Islet of Langerhans (tissue), 1 donor: ENCODE data around the gene AGRN.
"Not testable (repeated sequence)": the region's sequence is repeated elsewhere in the genome, so short reads cannot be mapped to it uniquely, and the experiment has no call there.

Source experiments
- FAIRE-seq: peaks from one replicate; lab custom pipeline; 2011; peaks lifted over from hg19 to GRCh38; lab: Jason Lieb, UNC

The AGRN gene

DNA sequence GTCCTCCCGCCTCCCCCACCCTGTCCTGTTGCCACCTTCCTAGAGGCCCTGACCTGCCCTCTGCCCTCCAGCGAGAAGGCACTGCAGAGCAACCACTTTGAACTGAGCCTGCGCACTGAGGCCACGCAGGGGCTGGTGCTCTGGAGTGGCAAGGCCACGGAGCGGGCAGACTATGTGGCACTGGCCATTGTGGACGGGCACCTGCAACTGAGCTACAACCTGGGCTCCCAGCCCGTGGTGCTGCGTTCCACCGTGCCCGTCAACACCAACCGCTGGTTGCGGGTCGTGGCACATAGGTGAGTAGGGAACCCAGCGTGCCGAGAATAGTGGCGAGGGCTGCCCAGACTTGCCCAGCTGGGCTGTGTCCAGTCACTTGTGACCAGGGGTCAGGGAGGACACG is 33.8 kb downstream of the AGRN start:
- no peak for FAIRE-seq

DNA sequence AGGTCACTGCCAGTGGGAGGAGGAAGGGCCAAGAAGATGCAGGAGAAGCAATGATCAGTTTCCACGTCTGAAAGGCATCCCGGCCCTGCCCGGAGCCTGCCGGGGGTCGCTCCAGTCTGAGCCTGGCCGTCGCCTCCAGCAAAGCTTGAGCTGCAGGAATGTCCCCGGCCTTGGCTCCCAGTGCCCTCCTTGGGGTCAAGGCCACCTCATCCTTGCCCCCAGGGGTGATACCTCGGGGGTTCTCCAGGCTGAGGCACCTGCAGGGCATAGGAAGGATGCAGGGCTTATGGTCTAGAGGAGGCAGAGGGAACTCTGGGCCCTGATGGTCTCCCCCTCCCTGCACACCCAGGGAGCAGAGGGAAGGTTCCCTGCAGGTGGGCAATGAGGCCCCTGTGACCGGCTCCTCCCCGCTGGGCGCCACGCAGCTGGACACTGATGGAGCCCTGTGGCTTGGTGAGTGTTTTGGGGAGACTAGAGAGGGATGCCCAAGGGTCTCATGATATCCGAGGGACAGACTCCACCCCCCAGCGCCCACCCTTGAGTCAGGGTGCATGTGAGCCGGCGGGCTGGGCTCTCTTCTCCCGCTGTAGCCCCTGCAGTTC is 34.3 kb downstream of the AGRN start:
- FAIRE-seq = no peak

DNA sequence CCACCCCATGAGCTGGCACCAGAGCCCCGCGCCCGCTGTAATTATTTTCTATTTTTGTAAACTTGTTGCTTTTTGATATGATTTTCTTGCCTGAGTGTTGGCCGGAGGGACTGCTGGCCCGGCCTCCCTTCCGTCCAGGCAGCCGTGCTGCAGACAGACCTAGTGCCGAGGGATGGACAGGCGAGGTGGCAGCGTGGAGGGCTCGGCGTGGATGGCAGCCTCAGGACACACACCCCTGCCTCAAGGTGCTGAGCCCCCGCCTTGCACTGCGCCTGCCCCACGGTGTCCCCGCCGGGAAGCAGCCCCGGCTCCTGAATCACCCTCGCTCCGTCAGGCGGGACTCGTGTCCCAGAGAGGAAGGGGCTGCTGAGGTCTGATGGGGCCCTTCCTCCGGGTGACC is 35.1 kb downstream of the AGRN start:
- FAIRE-seq = no peak

DNA sequence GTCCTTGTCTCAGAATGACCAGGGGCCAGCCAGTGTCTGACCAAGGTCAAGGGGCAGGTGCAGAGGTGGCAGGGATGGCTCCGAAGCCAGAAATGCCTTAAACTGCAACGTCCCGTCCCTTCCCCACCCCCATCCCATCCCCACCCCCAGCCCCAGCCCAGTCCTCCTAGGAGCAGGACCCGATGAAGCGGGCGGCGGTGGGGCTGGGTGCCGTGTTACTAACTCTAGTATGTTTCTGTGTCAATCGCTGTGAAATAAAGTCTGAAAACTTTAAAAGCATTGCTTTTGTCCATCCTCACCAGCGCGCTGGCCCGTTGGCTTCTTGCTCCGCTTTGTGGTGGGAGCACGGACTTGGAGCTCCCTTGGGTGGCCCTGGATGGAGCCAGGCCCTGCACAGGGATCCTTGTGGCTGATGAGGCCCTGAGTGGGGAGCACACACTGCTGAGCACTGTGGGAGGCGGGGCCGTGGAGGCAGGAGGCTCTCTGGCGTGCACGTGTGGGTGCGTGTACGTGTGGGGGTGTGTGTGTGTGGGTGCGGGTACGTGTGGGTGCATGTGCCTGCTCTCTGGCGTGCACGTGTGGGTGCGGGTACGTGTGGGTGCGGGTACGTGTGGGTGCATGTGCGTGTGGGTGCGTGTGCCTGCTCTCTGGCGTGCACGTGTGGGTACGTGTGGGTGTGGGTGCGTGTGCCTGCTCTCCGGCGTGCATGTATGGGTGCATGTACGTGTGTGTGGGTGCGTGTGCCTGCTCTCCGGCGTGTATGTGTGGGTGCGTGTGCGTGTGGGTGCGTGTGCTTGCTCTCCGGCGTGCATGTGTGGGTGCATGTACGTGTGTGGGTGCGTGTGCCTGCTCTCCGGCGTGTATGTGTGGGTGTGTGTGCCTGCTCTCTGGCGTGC is 36.2 kb downstream of the AGRN start:
- no peak for FAIRE-seq

DNA sequence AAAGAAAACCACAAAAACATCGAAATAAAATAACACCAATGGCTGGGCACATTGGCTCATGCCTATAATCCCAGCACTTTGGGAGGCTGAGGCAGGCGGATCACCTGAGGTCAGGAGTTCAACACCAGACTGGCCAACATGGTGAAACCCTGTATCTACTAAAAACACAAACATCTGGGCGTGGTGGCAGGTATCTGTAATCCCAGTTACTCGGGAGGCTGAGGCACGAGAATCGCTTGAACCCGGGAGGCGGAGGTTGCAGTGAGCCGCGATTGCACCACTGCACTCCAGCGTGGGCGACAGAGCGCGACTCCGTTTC is 37.8 kb downstream of the AGRN start:
- FAIRE-seq = not testable (repeated sequence)

DNA sequence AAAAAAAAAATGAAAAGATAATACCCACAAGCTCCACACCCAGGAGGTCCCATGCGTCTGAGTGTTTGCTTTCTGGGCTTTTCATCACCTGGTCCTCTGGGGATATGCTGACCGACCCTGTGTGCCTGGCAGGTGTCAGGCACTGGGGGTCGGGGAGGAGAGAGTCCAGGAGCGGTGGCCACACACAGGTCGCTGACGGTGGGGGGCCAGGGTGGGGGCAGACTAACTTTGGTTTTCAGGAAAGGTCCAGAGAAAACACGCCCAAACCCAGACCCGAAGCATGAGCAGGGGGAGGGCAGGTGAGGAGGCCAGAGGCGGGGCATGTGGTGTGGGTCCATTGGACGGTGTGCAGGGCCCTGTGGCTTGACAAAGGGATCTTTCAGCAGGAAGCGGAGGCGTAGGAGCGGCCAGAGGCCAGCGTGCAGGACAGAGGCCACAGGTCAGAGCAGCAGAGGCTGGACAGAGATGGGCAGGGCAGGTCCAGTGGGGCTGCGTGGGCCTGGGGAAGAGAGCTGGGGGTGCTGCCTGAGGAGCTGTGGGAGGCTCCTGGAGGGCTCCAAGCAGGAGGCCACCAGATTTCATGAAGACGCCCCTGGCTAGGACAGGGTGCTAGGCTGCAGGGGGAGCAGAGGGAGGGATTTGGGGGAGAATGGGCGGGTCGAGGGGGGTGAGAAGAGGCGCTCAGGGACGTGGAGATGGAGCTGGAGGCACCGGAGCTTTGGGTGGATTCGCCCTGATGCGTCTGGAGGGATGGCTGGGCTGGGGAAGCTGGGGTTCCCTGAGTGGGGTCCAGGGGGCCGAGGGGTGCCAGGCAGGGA is 38.4 kb downstream of the AGRN start:
- FAIRE-seq = no peak

DNA sequence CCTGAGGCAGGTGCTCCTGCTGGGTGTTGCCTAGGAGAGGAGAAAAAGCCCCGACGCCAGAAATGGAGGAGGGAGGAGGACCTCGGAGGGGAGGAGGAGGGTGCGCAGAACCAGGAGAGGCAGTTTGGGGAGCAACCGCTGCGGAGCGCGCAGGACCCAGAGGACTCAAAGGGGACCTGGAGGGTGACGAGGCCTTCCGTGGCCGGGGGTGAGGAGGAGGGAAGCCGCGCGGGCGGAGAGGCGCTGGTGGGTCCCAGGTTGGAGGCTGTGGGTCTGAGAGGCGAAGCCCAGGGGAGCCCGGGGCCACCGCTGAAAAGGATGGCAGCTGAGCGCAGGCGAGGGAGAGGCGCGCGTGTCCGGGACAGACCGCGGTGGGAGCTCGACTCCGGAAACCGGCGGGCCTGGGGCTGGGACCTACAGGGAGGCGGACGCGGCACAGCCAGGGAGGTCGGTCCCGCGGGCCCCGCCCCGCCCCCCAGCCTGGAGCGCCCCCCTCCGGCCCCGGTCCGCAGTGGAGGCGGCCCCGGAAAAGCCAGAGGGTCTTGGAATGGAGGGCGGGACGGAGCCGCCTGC is 39.1 kb downstream of the AGRN start:
- no peak for FAIRE-seq

DNA sequence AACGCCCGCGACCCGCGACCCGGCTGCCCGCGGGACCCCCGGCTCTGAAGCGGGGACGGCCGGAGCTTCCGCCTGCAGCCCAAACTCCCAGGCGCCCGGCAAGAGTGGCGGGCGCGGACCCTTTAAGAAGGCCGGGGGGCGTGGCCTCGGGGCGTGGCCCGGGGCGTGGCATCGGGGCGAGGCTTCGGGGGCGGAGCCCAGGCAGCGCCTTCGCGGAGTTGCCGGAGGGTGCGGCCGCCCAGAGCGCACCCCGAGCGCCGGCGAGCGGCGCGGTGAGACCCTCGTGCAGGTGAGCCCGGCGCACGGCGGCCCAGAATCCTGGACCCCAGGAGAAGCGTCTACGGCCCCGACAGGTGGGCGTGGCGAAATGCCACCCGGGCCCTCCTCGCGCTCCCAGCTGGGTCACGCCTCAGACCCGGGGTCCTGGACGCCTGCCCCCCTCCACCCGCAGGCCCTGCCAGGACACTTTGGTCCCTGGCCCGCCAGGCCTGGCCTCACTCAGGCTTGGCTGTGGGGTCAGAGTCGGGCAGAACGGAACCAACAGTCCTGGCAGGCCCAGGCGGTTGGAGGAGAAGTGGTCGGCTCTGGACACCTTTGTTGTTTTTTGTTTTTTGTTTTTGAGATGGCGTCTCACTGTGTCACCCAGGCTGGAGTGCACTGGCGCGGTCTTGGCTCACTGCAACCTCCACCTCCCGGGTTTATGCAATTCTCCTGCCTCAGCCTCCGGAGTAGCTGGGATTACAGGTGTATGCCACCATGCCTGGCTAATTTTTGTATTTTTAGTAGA is 39.8 kb downstream of the AGRN start:
- FAIRE-seq = no peak

DNA sequence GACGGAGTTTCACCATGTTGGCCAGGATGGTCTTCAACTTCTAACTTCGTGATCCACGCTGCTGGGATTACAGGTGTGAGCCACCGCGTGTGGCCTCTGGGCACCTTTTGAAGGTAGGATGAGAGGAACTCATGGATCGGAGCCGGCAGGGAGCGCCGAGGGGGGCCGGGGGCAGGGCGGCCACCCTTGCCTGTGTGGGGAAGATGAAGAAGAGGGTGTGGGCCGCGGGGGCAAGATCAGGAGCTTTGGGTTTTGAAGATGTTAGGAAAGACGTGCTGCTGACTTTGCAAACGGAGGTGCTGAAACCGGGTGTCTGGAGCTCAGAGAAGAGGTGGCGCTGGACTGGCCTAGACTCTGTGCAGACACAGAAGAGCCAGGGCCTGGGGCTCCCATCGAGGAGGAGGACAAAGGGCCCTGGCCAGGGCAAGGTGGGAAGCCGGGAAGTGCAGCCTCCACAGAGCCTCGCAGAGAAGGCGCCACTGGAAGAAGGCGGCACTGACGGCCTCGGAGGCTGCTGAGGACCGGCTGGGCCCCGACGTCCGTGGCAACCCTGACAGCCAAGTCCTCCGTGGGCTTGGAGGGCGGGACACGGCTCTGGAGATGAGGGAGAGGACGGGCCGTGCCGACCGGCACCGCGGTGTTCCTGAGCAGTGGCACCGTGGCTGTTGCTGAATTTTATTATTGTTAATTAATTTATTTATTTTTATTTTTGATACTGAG is 40.5 kb downstream of the AGRN start:
- FAIRE-seq = no peak

DNA sequence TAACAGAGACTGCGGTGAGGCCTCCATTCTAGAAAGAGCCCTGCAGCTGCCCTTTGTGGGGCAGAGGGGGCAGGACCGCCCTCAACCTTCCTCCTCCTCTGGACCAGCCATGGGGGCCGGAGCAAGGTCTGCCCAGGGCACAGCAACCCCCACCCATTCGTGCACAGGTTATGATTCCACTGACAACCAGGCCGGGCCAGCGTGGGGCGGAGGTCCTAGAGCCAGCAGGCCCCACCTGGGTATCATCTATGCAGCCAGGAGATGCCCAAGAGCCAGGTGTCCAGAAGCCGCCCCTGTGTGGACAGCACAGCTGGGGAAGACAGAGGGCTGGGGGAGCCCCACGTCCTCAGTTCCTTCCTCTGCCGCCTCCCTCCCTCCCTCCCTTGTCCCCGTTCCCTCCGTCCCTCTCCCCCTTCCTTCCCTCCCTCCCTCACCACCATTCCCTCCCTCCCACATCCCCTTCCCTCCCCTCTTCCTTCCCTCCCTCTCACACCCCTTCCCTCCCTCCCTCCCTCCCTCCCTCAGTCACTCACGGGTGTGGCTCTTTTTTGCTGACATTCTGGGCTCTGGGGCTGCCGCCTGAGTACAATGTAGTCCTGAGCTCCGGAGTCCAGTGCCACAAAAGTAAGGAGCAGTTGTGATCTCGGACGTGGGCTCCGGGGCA is 41.9 kb downstream of the AGRN start:
- FAIRE-seq = no peak

DNA sequence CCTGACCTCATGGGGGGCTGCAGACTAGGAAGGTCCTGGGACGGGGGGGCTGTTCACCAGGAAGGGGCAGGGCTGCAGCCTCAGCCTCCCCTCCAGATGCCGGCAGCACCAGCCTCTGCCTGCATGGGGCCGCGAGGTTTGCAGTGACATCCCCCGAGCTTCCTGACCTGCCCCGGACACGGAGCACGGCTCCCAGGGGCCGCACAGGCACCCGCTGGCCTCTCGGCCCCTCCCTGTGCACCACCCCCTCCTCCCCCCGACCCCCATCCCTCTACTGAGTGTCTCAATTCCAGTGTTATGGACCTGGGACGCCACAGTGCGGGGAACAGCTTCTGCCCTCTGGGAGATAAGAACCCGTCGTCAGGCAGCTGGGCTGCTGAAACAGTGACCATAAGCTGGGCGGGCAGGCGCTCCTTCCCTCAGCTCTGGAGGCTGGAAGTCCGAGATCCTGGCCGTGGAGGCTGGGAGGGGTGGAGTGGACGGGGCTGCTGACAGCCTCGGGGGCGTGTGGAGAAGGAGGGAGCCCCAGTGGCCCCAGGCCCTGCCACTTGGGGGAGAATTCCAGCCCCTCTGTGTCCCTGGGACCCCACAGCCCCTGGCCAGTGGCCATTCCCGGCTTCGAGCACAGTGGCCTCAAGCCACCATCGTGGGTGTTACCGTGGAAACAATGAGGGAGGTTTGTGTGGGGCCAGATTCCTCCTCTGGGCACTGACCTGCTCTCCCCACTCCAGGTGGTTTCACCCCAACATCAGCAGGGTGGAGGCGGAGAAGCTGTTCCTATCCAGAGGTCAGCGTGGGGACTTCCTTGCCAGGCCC is 42.6 kb downstream of the AGRN start:
- no peak for FAIRE-seq

DNA sequence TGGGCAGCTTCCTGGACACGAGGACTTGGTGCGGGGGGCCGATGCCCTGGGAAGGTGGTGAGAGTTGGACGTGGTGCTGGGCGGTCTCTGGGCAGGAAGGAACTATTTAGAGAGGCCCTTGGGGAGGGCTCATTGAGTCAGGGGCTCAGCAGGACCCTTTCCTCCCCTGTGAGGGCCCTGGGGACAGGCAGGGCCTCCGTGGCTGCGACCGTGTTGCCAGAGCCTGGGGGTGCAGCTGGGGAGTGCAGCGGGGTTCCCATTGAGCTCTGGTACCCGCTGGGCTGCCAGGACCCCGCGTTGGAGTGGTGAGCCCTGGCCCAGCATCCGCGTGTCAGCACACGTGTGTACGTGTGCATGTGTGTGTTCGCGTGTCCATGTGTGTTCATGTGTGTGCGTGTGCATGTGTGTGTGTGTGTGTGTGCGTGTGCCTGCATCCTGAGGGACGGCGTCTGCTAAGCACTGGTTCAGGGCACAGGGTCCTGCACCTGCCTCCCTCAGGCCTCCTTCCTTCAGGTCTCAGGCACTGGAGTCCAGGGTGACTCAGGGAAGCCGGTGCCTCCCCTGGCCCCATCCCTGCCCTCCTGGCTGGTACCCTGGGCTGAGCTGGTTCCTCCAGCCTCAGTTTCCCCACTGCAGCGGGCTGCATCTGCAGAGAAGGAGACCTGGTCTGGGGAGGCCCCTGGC is 43.5 kb downstream of the AGRN start:
- FAIRE-seq = no peak

DNA sequence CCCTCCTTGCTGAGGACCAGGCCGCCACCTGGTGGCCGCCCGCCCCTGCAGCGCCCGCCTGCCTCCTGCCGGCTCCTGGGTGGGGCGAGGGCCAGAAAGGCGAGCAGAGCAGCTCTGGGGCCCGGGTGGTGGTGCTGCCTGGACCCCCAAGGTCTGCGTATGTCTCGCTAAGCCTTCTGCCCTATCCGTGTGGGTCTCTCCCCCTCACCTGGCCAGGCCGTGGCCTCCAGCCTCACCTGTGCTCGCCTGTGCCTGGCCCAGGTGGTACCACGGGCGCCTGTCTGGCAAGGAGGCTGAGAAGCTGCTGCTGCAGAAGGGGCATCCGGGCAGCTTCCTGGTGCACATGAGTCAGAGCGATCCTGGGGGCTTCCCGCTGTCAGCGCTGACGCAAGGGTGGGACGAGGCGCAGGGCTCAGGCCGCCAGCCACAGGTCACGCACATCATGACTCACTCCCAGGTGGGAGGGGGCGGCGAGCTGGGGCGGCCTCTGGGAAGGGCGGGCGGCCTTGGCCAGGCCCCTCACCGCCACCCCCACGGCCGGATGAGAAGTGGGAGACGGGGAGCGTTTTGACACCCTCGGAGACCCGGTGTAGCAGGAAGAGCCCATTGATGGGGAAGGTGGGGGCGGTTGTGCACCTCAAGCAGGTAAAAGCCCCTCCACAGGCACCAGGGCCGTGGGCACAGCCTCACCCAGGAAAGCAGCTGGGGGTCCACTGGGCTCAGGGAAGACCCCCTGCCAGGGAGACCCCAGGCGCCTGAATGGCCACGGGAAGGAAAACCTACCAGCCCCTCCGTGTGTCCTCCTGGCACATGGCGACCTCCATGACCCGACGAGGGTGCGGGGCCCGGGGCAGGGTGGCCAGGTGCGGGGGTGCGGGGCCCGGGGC is 44.3 kb downstream of the AGRN start:
- no peak for FAIRE-seq

DNA sequence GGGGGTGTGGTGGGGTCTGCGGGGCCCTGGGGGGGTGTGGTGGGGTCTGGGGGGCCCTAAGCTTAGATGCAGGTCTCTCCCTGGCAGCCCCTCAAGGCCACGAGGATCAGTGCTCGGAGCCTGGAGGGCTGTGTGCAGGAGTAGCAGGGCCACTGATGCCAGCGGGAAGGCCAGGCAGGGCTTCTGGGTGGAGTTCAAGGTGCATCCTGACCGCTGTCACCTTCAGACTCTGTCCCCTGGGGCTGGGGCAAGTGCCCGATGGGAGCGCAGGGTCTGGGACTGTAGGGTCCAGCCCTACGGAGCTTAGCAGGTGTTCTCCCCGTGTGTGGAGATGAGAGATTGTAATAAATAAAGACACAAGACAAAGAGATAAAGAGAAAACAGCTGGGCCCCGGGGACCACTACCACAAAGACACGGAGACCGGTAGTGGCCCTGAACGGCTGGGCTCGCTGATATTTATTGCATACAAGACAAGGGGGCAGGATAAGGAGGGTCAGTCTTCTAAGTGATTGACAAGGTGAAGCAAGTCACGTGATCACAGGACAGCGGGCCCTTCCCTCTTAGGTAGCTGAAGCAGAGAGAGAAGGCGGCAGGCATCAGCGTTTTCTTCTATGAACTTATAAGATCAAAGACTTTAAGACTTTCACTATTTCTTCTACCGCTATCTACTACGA is 45.5 kb downstream of the AGRN start:
- no peak for FAIRE-seq

DNA sequence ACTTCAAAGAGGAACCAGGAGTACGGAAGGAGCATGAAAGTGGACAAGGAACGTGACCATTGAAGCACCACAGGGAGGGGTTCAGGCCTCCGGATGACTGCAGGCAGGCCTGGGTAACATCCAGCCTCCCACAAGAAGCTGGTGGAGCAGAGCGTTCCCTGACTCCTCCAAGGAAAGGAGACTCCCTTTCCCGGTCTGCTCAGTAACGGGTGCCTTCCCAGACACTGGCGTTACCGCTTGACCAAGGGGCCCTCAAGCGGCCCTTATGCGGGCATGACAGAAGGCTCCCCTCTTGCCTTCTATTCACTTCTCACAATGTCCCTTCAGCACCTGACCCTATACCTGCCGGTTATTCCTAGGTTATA is 46.0 kb downstream of the AGRN start:
- FAIRE-seq = not testable (repeated sequence)

DNA sequence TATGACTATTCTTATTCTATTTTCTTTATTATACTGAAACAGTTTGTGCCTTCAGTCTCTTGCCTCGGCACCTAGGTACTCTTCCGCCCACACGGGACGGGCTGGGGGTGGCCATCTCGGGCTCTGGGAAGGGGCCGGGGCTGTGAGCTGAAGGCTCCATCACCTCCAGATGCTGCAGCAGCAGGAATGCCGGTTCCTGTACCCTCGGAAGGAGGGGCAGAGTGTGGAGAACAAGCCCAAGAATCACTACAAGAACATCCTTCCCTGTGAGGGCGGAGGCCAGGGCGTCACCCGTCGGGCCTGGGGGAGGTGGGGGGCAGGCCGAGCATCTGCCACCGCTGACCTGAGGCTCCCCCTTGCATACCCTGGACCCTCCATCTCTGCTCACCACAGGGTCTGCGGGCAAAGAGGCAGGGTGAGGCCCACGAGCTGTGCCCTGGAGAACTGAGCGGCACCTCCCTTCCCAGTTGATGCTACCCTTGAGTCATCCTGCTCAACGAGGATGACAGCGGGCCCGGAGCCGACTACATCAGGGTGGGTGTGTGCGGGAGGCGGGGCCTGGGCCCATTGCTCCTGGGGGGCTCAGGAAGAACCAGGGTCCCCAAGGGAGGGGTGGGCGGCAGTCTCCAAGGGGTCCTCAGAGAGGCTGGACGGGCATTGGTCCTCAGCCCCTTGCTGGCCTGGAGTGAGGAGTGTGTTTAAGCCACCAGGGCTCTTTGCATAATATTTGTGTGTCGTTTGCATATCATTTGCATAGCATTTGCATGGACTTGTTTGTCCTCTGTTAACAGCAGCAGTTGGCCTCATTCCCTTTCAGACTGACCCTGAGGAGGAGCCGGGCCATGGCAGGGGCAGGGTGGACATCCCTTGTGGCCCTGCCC is 46.7 kb downstream of the AGRN start:
- no peak for FAIRE-seq
